Measurements from ENCODE around the gene PSMB11. TPM values are rescaled to one million over a fixed set of nuclear protein-coding genes. Genes with fewer than 3 reads are reported as not detected.

PSMB11 gene
- total and polyA plus RNA-seq, 2 donors (not counting 1 experiment from before 2014, with no cell fraction given), result not detected

GRCh38 chr14:23033801-23034497, 8.1 kb upstream of the PSMB11 start:
- Histone ChIP-seq H3K4me2 (replicated peaks; ENCODE audit: low read depth, low read length, poor library complexity, severe bottlenecking) (peak overlapping the region; percentile 78), H4K20me1 (ENCODE audit: control insufficient read depth, insufficient read depth, low read length, poor library complexity, severe bottlenecking) (no peaks in the 10 kb centered on the region), H3K27me3 (replicated peaks in 1 of 4; ENCODE audit: control extremely low read depth in 1 of 4, control insufficient read depth in 3 of 4, insufficient read depth in 4 of 4, low read length in 3 of 4) (no peaks in the 10 kb centered on the region), H3K9ac (ENCODE audit: low read length) (peak overlapping the region; percentile 84), H3K79me2 (ENCODE audit: control insufficient read depth, insufficient read depth, low read length) (peaks cover 22% of the 10 kb centered on the region), H3K4me3 (ENCODE audit: control extremely low read depth in 1 of 5, extremely low read depth in 1 of 5, insufficient read depth in 1 of 5, low read depth in 2 of 5, low read length in 4 of 5) (peak overlapping the region; percentile 7 to 77 (median 63)), H3K36me3 (replicated peaks in 1 of 2; ENCODE audit: control extremely low read depth in 1 of 2, control insufficient read depth in 1 of 2, extremely low read depth in 1 of 2, insufficient read depth in 2 of 2, low read length in 1 of 2) (peaks cover 4 to 22% of the 10 kb centered on the region in 2 experiments), H3K27ac (ENCODE audit: low read length in 2 of 2) (peak overlapping the region; percentile 81 to 93), H2AFZ (ENCODE audit: insufficient read depth, low read depth, low read length, poor library complexity, severe bottlenecking) (peak overlapping the region; percentile 89), H3K9me3 (ENCODE audit: control extremely low read depth in 1 of 3, control insufficient read depth in 2 of 3, insufficient read depth in 1 of 3, low read length in 2 of 3) (no peaks in the 10 kb centered on the region), H3K4me1 (ENCODE audit: control insufficient read depth in 2 of 2, insufficient read depth in 2 of 2, low read length in 2 of 2) (peaks cover 14 to 20% of the 10 kb centered on the region in 2 donors)
- 14% methylated on average over 10 of the region's 17 CpGs for WGBS (ENCODE audit: insufficient coverage)
- intact Hi-C loops (cut with micrococcal nuclease), result loop anchor here (1.0 to 2.0 kb wide), 3 partner anchors 24 to 287 kb away; partner anchors contain the start of genes PABPN1 and RBM23
- no peak for ATAC-seq (ENCODE audit: low read depth)
- ChIA-PET CTCF (interaction anchor here (0.7 to 2.5 kb wide), 9 partner anchors 24 to 477 kb away, joined by 3 to 12 read pairs (median 4); partner anchors contain the start of gene CDH24), POLR2A (interaction anchor here (2.1 kb wide), 1 partner anchor 27 kb away, joined by 8 read pairs; no protein-coding TSS in a partner anchor)
- no peak for DNase-seq
- Mint-ChIP-seq H3K4me3 (peak overlapping the region; percentile 86), H3K27ac (peak overlapping the region; percentile 93), H3K4me1 (peaks cover 32% of the 10 kb centered on the region), H3K9me3 (ENCODE audit: insufficient read depth) (no peaks in the 10 kb centered on the region), H3K27me3 (no peaks in the 10 kb centered on the region)
- TF ChIP-seq CTCF (IDR thresholded peaks at IDR 0.05) (no peak), EZH2 (IDR thresholded peaks at IDR 0.05; ENCODE audit: borderline replicate concordance, insufficient read depth, low read depth, low read length, poor library complexity, severe bottlenecking) (no peak)
